GM21737 (cell line): ENCODE measurements around the gene PDX1.

Experiments used
- ATAC-seq: cut with Tn5 transposase; IDR thresholded peaks from one replicate; pipeline ENCODE4 v1.9.1; 2021; ENCODE audit warnings: mild to moderate bottlenecking, moderate library complexity; ENCODE audit not compliant: unreplicated experiment

Gene PDX1

GRCh38 chr13:27919934-27920676 lies at the start of gene PDX1:
Gene PDX1 (plus strand): TSS chr13:27920000. CDS start chr13:27920139, 139 bp downstream.
- ATAC-seq: no peak

- ATAC-seq: no peak
Measured at GRCh38 chr13:27878274-27878673, 41.5 kb upstream of the PDX1 start.

- no peak for ATAC-seq
Measured at GRCh38 chr13:27889471-27889870, 30.3 kb upstream of the PDX1 start.

- ATAC-seq: no peak
Measured at GRCh38 chr13:27896726-27897125, 23.1 kb upstream of the PDX1 start.

- ATAC-seq: no peak
Measured at GRCh38 chr13:27904719-27905118, 15.1 kb upstream of the PDX1 start.

GRCh38 chr13:27905650-27906049 lies 14.2 kb upstream of the PDX1 start:
- ATAC-seq: no peak

GRCh38 chr13:27907121-27907787 lies 12.5 kb upstream of the PDX1 start:
- no peak for ATAC-seq

- no peak for ATAC-seq
Measured at GRCh38 chr13:27909378-27909777, 10.4 kb upstream of the PDX1 start.

GRCh38 chr13:27911521-27911920 lies 8.3 kb upstream of the PDX1 start:
- no peak for ATAC-seq

- no peak for ATAC-seq
Measured at GRCh38 chr13:27913160-27913559, 6.6 kb upstream of the PDX1 start.

- ATAC-seq: no peak
Measured at GRCh38 chr13:27915301-27916207, 4.2 kb upstream of the PDX1 start.

GRCh38 chr13:27917121-27917947 lies 2.5 kb upstream of the PDX1 start:
- ATAC-seq: no peak

GRCh38 chr13:27918041-27918917 lies 1.5 kb upstream of the PDX1 start:
- no peak for ATAC-seq

GRCh38 chr13:27918918-27919658 lies 712 bp upstream of the PDX1 start:
- ATAC-seq: no peak

- ATAC-seq: no peak
Measured at GRCh38 chr13:27919659-27919933, 204 bp upstream of the PDX1 start.

- no peak for ATAC-seq
Measured at GRCh38 chr13:27920677-27921420, 1.0 kb downstream of the PDX1 start.

- no peak for ATAC-seq
Measured at GRCh38 chr13:27921421-27921960, 1.7 kb downstream of the PDX1 start.
